Ovary (tissue), 3 donors: ENCODE measurements around the gene PCDHB9.
"Not testable (repeated sequence)": the region's sequence is repeated elsewhere in the genome, so short reads cannot be mapped to it uniquely, and the experiment has no call there.

Source experiments
- EP300 ChIP-seq: sonication (generic); formaldehyde crosslinking; IDR thresholded peaks from one replicate; pipeline ENCODE4 v1.6.1; 2017; ENCODE audit warnings: antibody characterized with exemption
- TF ChIP-seq, protein P1 (sequence below), 3 donors: fragments of 450-650 bp in 2 of 3; fragments of 200-600 bp in 1 of 3; IDR thresholded peaks; one replicate each; pipeline versions ENCODE4 v1.5.1 to v1.8.0; 2016 to 2022; ENCODE audit warnings: antibody characterized with exemption in 3 of 3, mild to moderate bottlenecking in 1 of 3
- donor health status: DM: no; HTN: no; CAD: no.

DNA sequence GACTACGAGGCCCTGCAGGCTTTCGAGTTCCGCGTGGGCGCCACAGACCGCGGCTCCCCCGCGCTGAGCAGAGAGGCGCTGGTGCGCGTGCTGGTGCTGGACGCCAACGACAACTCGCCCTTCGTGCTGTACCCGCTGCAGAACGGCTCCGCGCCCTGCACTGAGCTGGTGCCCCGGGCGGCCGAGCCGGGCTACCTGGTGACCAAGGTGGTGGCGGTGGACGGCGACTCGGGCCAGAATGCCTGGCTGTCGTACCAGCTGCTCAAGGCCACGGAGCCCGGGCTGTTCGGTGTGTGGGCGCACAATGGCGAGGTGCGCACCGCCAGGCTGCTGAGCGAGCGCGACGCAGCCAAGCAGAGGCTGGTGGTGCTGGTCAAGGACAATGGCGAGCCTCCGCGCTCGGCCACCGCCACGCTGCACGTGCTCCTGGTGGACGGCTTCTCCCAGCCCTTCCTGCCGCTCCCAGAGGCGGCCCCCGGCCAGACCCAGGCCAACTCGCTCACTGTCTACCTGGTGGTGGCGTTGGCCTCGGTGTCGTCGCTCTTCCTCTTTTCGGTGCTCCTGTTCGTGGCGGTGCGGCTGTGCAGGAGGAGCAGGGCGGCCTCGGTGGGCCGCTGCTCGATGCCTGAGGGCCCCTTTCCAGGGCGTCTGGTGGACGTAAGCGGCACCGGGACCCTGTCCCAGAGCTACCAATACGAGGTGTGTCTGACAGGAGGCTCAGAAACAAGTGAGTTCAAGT, 2.7 kb upstream of the PCDHB9 start:
- TF ChIP-seq, protein P1, sequence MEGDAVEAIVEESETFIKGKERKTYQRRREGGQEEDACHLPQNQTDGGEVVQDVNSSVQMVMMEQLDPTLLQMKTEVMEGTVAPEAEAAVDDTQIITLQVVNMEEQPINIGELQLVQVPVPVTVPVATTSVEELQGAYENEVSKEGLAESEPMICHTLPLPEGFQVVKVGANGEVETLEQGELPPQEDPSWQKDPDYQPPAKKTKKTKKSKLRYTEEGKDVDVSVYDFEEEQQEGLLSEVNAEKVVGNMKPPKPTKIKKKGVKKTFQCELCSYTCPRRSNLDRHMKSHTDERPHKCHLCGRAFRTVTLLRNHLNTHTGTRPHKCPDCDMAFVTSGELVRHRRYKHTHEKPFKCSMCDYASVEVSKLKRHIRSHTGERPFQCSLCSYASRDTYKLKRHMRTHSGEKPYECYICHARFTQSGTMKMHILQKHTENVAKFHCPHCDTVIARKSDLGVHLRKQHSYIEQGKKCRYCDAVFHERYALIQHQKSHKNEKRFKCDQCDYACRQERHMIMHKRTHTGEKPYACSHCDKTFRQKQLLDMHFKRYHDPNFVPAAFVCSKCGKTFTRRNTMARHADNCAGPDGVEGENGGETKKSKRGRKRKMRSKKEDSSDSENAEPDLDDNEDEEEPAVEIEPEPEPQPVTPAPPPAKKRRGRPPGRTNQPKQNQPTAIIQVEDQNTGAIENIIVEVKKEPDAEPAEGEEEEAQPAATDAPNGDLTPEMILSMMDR (IDR thresholded peaks at IDR 0.05): not testable (repeated sequence)
- TF ChIP-seq EP300: not testable (repeated sequence)
